Suppressor macrophage treated with lipopolysaccharide for 1 hour (primary cell): ENCODE results near the gene SPANXA2.
"Not testable (repeated sequence)": the region's sequence is repeated elsewhere in the genome, so short reads cannot be mapped to it uniquely, and the experiment has no call there.

ENCODE experiments used
- DNase-seq, 3 donors: peaks; one replicate each; pipeline ENCODE4 v3.0.0-alpha.2; 2020 to 2022

Gene SPANXA2, protein sequence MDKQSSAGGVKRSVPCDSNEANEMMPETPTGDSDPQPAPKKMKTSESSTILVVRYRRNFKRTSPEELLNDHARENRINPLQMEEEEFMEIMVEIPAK

DNA sequence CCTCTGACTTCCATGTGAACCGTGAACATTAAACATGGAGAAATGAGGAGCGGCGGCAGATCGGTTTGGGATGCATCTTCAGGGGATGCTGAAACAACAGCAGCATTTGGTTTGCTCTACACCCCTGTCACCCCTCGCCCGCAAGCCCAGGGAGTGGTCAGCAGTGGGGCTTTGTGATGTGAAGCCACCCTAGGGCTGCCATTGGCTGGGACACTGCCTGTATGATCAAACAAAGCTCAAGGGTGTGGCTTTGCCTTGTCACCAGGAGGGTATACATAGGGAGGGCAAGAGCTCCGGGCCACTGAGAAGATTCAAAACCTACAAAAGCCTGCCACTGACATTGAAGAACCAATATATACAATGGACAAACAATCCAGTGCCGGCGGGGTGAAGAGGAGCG lies at the start of gene SPANXA2:
TSS of gene SPANXA2 (plus strand) at position 301 of the 400 bp plus-strand sequence. CDS start at position 361, 60 bp downstream.
- DNase-seq = not testable (repeated sequence)

DNA sequence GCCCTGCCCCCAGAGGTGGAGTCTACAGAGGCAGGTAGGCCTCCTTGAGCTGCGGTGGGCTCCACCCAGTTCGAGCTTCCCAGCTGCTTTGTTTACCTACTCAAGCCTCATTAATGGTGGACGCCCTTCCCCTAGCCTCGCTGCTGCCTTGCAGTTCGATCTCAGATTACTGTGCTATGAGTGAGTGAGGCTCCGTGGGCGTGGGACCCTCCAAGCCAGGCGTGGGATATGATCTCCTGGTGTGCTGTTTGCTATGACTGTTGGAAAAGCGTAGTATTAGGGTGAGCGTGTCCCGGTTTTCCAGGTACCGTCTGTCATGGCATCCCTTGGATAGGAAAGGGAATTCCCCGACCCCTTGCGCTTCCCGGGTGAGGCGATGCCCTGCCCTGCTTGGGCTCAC lies 47.0 kb upstream of the SPANXA2 start:
- DNase-seq = not testable (repeated sequence)

DNA sequence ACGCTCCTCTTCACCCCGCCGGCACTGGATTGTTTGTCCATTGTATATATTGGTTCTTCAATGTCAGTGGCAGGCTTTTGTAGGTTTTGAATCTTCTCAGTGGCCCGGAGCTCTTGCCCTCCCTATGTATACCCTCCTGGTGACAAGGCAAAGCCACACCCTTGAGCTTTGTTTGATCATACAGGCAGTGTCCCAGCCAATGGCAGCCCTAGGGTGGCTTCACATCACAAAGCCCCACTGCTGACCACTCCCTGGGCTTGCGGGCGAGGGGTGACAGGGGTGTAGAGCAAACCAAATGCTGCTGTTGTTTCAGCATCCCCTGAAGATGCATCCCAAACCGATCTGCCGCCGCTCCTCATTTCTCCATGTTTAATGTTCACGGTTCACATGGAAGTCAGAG lies 4.9 kb upstream of the SPANXA2 start, which contains the start of gene SPANXA1:
TSS of gene SPANXA1 (minus strand) at position 101 of the 400 bp plus-strand sequence. CDS start at position 41, 60 bp downstream.
- not testable (repeated sequence) for DNase-seq

DNA sequence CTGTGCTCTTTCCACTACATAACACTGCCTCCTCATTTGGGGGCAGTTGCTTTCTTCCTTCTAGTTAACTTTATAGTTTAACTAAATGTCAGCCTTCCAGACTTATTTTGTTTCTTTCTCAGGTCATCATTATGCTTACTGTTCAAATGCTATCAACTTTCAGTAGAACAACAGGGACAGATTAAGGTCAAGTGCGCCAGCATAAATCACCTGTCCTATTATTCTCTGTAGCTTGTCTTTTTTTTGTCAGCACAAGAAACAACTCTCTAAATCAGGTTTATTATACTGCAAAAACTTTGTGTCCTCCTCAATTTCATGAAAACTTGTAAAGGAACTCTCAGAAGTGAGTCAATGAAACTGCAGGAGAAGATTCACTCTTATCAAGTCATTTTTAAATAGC lies 19.6 kb downstream of the SPANXA2 start:
- no peak for DNase-seq

DNA sequence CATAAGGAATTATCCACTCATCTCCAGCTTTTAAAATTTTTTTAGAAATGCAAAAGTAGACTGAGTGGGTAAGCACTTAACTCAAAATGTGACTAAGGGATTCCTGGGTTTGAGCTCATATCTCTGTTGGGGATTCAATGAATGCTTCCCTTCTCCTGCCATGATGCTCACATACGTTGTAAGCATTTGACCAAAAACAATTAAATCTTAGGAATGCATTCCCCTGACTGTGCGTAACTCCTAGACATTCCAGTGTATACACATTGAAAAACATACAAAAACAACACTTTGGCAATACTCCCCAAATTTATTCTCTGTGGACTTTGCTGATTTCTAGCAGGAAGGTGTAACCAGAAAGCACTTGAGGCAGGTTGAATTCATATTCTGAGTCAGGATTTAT lies 29.8 kb downstream of the SPANXA2 start:
- DNase-seq = no peak

DNA sequence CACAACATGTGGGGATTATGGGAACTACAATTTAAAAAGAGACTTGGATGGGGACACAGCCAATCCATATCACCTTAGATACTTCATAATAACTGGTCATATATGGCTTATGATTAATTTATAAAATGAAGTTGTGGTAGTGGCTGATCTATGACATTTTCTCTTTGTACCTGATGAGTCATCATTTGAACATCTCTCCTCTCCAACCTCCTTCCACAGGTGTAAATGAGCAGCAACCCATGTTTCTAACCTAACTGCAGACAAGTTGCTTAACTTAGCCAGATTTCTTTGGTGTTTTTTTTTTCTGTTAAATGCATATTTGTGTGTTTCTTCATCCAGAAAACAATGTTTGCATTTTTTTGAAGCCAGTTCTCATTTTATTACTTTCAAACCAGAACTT lies 42.6 kb downstream of the SPANXA2 start:
- no peak for DNase-seq

DNA sequence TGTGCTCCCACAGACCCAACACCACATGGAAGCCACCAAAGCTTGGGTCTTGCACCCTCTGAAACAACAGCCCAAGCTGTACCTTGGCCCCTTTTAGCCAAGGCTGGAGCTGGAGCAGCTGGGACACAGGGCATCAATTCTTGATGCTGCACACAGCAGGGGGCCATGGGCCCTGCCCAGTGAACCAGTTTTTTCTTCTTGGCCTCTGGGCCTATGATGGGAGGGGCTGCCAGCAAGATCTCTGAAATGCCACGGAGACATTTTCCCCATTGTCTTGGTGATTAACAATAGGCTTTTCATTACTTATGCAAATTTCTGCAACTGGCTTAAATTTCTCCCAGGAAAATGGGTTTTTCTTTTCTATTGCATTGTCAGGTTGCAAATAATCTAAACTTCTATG lies 49.0 kb downstream of the SPANXA2 start:
- no peak for DNase-seq
